GM06990 (cell line): ENCODE data around the gene ELK3.

Source experiments
- DNase-seq: peaks from one replicate; pipeline ENCODE4 v3.0.0-alpha.2; 2011; ENCODE audit not compliant: insufficient read length; ENCODE audit errors: extremely low read depth
- H3K27me3 ChIP-seq: replicated peaks from 2 replicates; pipeline ENCODE4 v1.6.0; 2011; ENCODE audit warnings: low read length; ENCODE audit not compliant: control insufficient read depth, insufficient read depth
- H3K36me3 ChIP-seq: 2 replicates; pipeline ENCODE4 v1.5.1; 2011; ENCODE audit warnings: low read length; ENCODE audit not compliant: control insufficient read depth, insufficient read depth
- H3K4me3 ChIP-seq: replicated peaks from 2 replicates; pipeline ENCODE4 v1.5.1; 2011; ENCODE audit warnings: low read depth, mild to moderate bottlenecking, control low read depth, low read length
- TF ChIP-seq, protein P1 (sequence below): IDR thresholded peaks from 2 replicates; pipeline ENCODE4 v1.5.1; 2011; ENCODE audit warnings: low read length, control low read depth, mild to moderate bottlenecking, inconsistent platforms; ENCODE audit not compliant: insufficient read depth, poor library complexity, severe bottlenecking

Gene ELK3

DNA sequence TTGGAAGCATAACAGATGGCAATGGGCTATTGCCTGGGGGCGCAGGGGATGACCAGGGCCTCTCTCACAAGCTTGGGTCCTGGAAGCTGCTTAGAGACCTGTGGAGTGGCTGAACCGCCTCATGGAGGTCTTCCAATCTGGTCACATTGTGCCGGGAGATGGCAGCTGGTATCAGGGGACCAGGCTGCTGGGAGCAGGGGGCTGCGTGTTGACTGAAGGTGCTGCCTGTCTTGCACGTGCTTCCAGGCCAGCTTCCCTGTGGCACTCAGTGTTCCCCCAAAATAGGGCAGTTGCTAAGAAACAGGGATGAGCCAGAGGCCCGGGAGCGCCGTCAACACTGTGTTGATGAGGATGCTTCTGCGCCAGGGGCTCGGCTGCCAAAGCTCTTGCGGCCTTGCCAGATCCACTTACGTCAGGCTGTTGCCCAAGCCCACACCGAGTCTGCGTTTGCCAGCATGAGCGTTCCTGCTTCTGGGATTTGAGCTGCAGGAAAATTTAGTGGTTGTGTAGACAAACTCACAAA lies 39.8 kb downstream of the ELK3 start:
- DNase-seq = no peak
- TF ChIP-seq, protein P1, sequence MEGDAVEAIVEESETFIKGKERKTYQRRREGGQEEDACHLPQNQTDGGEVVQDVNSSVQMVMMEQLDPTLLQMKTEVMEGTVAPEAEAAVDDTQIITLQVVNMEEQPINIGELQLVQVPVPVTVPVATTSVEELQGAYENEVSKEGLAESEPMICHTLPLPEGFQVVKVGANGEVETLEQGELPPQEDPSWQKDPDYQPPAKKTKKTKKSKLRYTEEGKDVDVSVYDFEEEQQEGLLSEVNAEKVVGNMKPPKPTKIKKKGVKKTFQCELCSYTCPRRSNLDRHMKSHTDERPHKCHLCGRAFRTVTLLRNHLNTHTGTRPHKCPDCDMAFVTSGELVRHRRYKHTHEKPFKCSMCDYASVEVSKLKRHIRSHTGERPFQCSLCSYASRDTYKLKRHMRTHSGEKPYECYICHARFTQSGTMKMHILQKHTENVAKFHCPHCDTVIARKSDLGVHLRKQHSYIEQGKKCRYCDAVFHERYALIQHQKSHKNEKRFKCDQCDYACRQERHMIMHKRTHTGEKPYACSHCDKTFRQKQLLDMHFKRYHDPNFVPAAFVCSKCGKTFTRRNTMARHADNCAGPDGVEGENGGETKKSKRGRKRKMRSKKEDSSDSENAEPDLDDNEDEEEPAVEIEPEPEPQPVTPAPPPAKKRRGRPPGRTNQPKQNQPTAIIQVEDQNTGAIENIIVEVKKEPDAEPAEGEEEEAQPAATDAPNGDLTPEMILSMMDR = no peak
- Histone ChIP-seq H3K36me3 (no peaks in the 10 kb centered on the region; the same call in 1 of the 2 replicates), H3K4me3 (no peak overlapping the region), H3K27me3 (no peaks in the 10 kb centered on the region)

DNA sequence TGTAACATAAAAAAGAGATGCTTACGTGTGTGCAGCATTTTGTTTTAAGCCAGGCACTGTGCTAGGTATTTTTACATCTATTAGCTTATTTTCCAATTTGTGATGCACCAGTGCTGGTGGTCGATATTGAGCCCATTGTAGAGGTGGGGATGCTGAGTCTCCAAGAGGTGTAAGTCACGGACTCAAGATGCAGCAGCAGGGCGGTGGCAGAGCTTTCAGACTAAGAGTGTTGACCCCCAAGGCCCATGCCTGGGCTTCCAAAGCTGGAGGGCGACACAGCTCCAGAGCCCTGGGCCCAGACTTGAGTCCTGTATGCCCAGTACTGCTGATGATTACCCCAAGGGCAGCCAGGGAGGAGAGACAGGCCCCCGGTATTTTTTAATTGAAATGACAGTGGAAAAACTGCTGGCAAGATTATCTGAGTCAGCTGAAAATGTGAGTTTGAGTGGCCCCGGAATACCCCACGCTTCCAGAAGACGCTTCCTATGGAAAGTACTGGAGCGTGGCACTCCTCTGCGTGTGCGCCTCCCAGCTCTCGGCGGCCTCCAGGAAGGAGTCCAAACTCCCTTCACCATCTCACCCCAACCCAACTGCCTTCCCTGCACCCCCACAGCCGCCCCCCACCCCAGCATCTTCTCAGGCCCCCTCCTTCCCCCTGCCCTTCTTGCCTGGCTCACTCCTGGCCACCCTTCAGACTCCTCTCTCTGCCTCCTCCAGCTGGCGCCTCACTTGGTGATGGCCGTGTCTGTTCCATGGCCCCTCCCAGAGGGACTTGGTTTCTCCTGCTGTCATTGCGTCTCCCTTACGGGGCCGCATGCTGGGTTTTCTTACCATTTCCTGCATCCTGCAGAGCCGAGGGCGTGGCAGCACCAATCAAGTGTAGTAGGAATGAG lies 40.7 kb downstream of the ELK3 start:
- TF ChIP-seq, protein P1 = no peak

DNA sequence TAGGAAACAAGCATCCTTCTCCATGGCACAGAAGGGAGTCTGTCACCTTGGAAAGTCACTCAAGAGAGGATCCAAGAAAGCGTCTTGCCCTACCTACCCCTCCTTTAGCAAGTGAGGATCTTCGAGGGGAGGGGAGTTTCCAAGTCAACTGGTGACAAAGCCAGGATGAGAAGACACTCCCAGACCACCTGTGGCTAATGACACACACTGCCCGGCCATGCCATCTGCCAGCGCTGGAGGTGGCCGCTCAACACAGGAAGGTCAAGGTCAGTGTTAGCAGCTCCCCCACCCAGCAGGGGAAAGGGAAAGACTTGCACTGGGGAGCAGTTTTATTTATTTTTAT lies 41.3 kb downstream of the ELK3 start:
- no peaks in the 10 kb centered on the region for H3K27me3 ChIP-seq
- H3K36me3 ChIP-seq = no peaks in the 10 kb centered on the region; the same call in 1 of the 2 replicates
- DNase-seq = no peak
- TF ChIP-seq, protein P1 = no peak
- H3K4me3 ChIP-seq = no peak overlapping the region

More for the DNA sequence above, 40.7 kb downstream of the ELK3 start:
- DNase-seq = no peak
- H3K27me3 ChIP-seq = no peaks in the 10 kb centered on the region
- H3K36me3 ChIP-seq = no peaks in the 10 kb centered on the region; the same call in 1 of the 2 replicates
- no peak overlapping the region for H3K4me3 ChIP-seq

DNA sequence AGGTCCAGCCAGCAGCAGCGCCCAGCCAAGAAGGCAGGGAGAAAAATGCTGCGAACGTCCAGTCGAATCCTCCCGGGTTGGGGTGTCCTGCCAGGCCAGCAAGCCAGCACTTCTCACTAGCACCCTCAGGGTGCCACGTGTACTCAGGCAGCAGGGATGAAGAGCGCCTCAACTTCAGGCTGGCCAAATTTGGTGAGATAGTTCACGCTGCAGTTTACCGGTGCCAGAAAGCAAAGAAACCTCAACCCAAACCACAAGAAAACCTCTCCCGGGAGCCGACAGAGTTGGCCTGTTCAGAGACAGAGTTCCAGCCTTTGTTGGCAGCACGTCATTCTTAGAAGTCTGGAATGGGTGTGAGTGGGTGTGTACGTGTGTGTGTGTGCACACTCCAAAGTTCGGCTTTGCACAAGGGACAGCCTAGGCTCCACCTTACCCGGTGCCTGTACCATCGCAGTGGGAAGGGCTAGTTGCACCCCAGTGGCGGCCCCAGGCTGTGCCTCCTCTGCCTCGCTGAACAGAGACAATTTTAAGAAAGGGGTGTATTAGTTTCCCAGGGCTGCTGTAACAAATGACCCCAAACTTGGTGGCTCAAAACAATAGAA lies 42.1 kb downstream of the ELK3 start:
- TF ChIP-seq, protein P1 = no peak
- no peak for DNase-seq
- Histone ChIP-seq H3K27me3 (no peaks in the 10 kb centered on the region), H3K4me3 (no peak overlapping the region), H3K36me3 (no peaks in the 10 kb centered on the region; the same call in 1 of the 2 replicates)

DNA sequence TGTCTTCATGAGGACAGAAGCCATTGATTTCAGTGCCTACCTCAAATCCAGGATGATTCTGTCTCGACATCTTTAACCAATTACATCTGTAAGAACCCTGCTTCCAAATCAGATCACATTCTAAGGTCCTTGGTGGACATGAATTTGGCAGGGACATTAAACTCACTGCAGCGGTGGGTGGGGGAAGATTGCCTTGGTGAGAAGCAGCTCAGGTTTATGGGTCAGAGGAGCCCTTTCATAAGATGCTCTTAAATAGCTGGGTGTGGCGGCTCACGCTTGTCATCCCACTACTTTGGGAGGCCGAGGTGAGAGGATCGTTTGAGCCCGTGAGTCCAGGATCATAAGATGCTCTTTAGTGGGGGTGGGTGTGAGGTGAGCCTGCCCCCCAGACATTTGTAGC lies 42.9 kb downstream of the ELK3 start:
- Histone ChIP-seq H3K4me3 (no peak overlapping the region), H3K27me3 (no peaks in the 10 kb centered on the region), H3K36me3 (no peaks in the 10 kb centered on the region; the same call in 1 of the 2 replicates)
- no peak for DNase-seq
- TF ChIP-seq, protein P1 = no peak
